GM19351 (cell line): ENCODE results near the gene LARP7.
A peak's percentile ranks its signal among the peaks of the same experiment; 100 is the strongest.
"Not testable (repeated sequence)": the region's sequence is repeated elsewhere in the genome, so short reads cannot be mapped to it uniquely, and the experiment has no call there.

Source experiments
- ATAC-seq: cut with Tn5 transposase; IDR thresholded peaks from one replicate; pipeline ENCODE4 v1.9.1; 2021; ENCODE audit warnings: mild to moderate bottlenecking, moderate library complexity; ENCODE audit not compliant: unreplicated experiment

Gene LARP7

GRCh38 chr4:112649055-112649408 lies 12.1 kb downstream of the LARP7 start:
- ATAC-seq, result no peak

- ATAC-seq, result no peak
Measured at GRCh38 chr4:112650332-112650731, 13.4 kb downstream of the LARP7 start.

GRCh38 chr4:112651641-112652040 lies 14.7 kb downstream of the LARP7 start:
- no peak for ATAC-seq

GRCh38 chr4:112652216-112652615 lies 15.3 kb downstream of the LARP7 start:
- ATAC-seq, result no peak

GRCh38 chr4:112655270-112655669 lies 18.3 kb downstream of the LARP7 start:
- ATAC-seq, result no peak

GRCh38 chr4:112656115-112656514 lies 19.2 kb downstream of the LARP7 start:
- ATAC-seq, result not testable (repeated sequence)

- no peak for ATAC-seq
Measured at GRCh38 chr4:112664611-112665010, 27.7 kb downstream of the LARP7 start.

GRCh38 chr4:112668131-112668530 lies 31.2 kb downstream of the LARP7 start:
- no peak for ATAC-seq

- no peak for ATAC-seq
Measured at GRCh38 chr4:112673076-112673475, 36.1 kb downstream of the LARP7 start.

GRCh38 chr4:112673686-112674085 lies 36.7 kb downstream of the LARP7 start:
- no peak for ATAC-seq

GRCh38 chr4:112674376-112674775 lies 37.4 kb downstream of the LARP7 start:
- no peak for ATAC-seq

GRCh38 chr4:112677519-112678091 lies 40.7 kb downstream of the LARP7 start:
- ATAC-seq, result no peak

- ATAC-seq, result no peak
Measured at GRCh38 chr4:112680996-112681395, 44.1 kb downstream of the LARP7 start.

- ATAC-seq, result no peak
Measured at GRCh38 chr4:112693507-112693906, 56.6 kb downstream of the LARP7 start.

- no peak for ATAC-seq
Measured at GRCh38 chr4:112700679-112701078, 63.7 kb downstream of the LARP7 start.

GRCh38 chr4:112702892-112703291 lies 65.9 kb downstream of the LARP7 start:
- ATAC-seq, result no peak

GRCh38 chr4:112704322-112704721 lies 67.4 kb downstream of the LARP7 start:
- no peak for ATAC-seq

- ATAC-seq, result peak; percentile 7
Measured at GRCh38 chr4:112704991-112705845, 68.3 kb downstream of the LARP7 start.

GRCh38 chr4:112705891-112706839 lies 69.2 kb downstream of the LARP7 start:
- peak; percentile 48 for ATAC-seq

- peak; percentile 21 for ATAC-seq
Measured at GRCh38 chr4:112706840-112707207, 69.9 kb downstream of the LARP7 start.
